Measurements from ENCODE around the gene SEMA6A. TPM values are rescaled to one million over a fixed set of nuclear protein-coding genes. Genes with fewer than 3 reads are reported as not detected.

SEMA6A gene
- total RNA-seq, 4 donors from 2014 or later = 12.6 to 41.6 (median 15.7) TPM

GRCh38 chr5:116409591-116410296, 164.9 kb downstream of the SEMA6A start:
- TF ChIP-seq, protein P1, sequence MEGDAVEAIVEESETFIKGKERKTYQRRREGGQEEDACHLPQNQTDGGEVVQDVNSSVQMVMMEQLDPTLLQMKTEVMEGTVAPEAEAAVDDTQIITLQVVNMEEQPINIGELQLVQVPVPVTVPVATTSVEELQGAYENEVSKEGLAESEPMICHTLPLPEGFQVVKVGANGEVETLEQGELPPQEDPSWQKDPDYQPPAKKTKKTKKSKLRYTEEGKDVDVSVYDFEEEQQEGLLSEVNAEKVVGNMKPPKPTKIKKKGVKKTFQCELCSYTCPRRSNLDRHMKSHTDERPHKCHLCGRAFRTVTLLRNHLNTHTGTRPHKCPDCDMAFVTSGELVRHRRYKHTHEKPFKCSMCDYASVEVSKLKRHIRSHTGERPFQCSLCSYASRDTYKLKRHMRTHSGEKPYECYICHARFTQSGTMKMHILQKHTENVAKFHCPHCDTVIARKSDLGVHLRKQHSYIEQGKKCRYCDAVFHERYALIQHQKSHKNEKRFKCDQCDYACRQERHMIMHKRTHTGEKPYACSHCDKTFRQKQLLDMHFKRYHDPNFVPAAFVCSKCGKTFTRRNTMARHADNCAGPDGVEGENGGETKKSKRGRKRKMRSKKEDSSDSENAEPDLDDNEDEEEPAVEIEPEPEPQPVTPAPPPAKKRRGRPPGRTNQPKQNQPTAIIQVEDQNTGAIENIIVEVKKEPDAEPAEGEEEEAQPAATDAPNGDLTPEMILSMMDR (IDR thresholded peaks at IDR 0.05; ENCODE audit: low read depth) = no peak

GRCh38 chr5:116406306-116407041, 168.1 kb downstream of the SEMA6A start:
- TF ChIP-seq, protein P1 (IDR thresholded peaks at IDR 0.05; ENCODE audit: low read depth) = no peak

GRCh38 chr5:116404792-116405191, 169.8 kb downstream of the SEMA6A start:
- TF ChIP-seq, protein P1 (IDR thresholded peaks at IDR 0.05; ENCODE audit: low read depth) = no peak

- TF ChIP-seq, protein P1 (IDR thresholded peaks at IDR 0.05; ENCODE audit: low read depth) = no peak
These were observed 170.6 kb downstream of the SEMA6A start for GRCh38 chr5:116404016-116404415.

DNA sequence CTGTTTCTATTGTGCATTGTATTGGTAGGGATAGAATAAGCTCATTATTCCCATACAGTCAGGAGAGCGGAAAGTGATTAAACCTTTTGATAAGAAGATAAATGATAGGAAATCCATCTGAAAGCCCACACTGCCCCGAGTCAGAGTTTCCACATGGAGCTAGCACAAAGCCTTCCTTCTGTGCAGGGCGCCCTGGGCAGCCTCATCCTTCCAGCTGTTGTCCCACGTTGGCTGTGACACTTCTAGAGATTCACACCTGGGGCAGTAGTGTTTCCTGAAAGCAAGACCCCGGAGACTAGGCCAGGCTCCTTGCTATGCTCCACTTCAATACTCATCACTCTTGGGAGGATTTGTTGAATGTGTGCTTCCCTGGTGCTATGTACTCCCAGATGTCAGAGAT, 172.4 kb downstream of the SEMA6A start:
- TF ChIP-seq, protein P1 (IDR thresholded peaks at IDR 0.05; ENCODE audit: low read depth) = no peak

DNA sequence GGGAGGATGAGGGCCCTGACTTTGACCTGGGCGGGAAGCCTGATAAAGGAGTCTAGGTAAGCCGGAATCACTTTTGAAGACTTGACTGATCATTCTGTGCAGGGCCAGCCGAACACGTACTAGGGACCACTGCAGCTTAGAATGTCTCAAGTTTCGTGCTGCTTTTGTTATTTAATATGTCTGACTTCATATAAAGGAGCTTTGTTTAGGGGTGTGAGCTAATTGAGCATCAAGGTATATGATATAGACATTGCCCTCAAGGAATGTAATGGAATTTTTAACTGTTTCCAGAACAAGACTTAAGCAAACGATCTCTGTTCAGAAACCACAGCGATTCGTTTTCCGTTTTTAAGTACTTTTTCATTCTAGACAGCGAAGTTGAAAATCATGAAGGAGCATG, 173.0 kb downstream of the SEMA6A start:
- TF ChIP-seq, protein P1 (IDR thresholded peaks at IDR 0.05; ENCODE audit: low read depth) = no peak

DNA sequence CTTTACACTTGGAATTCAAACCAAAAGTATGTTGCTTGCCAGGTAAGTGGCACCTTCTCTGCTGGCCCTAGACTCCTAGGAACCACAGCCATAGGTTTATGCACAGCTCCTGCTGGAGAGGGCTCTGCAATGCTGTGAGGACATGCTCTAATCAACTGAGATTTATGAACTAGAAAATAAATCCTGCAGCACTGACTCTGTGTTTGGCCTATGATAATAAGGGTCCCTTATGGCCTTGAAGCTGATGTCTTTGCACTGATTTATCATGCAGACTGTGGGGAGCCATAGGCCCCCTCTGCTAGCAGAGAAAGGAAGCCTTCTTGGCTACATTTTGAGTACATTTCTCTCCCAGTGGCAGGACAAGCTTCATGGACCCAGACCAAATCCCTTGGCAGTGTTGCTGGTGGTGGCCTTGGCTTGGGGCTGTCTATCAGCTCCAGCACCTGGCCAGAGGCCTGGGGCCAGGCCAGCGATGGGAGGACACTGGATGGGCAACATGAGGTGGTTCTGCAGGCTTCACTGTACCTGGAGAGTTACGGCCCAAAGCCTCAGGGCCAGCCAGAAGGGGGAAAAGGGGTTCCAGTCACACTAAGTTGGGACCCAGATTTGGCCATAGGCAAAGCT, 178.0 kb downstream of the SEMA6A start:
- TF ChIP-seq, protein P1 (IDR thresholded peaks at IDR 0.05; ENCODE audit: low read depth) = no peak

Measured in subcutaneous adipose tissue (tissue), 4 donors.